HG03135 (cell line): ENCODE data around the gene LPCAT3.

Experiments used
- ATAC-seq: cut with Tn5 transposase; IDR thresholded peaks from one replicate; pipeline ENCODE4 v1.9.1; 2021; ENCODE audit warnings: mild to moderate bottlenecking, moderate library complexity; ENCODE audit not compliant: unreplicated experiment

The LPCAT3 gene

DNA sequence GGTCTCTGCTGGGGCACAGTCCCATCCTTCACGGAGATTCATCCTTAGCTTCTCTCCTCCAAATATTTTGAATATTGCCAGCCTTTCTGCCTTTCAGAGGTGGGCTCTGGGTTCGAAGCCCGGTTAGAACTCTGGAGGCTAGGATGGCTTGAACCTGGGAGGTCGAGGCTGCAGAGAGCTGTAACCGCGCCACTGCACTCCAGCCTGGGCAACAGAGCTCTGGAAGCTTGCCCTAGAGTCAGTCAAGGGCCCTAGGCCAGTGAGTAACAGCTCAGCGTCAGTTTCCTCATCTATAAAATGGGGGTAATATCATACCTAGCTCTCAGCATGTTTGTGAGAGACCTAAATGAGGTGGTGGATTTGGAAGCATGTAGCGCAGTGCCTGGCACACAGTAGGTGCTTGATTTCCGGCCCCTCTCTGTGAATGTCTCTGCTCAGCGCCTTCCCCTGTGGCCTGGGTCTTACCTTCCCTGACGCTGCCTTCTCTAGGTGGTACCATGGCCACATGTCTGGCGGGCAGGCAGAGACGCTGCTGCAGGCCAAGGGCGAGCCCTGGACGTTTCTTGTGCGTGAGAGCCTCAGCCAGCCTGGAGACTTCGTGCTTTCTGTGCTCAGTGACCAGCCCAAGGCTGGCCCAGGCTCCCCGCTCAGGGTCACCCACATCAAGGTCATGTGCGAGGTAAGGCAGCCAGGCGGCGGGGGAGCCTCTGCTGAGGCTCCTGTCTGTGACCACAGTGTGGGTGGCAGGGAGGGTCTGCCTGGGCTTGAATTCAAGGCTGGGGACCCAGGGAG is 63.8 kb downstream of the LPCAT3 start:
- ATAC-seq: no peak

GRCh38 chr12:6953442-6954315 is 64.6 kb downstream of the LPCAT3 start:
- ATAC-seq: peak; percentile 50

DNA sequence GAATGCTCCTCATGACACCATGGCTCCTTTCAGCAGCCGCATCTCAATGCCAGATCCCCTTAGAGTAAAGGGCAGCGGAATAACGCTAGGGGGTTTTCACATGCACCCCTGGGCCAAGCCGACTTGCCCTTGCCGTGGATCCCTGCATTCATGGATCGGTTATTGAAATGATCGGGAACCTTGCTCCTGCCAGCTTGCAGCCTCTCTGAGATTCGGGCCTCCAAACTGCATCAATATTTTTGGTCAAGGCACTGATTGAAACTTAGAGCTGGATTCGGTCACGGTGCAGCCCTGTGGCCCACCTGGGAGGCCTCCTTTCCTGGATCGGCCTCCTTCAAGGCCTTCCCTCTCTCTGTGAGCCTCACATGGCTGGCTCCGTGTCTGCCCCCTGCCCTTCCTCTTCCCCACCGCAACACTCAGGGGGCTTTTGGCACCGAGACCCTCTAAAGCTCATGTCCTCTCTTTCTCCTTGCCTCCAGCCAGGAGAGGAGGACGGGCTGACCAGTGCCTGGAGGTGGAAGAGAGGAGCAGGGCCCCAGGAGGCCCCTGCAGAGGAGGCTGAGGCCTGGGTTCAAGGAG is 65.3 kb downstream of the LPCAT3 start:
- no peak for ATAC-seq

- ATAC-seq: no peak
Measured at GRCh38 chr12:6952121-6952862, 66.0 kb downstream of the LPCAT3 start.

- ATAC-seq: no peak
Measured at GRCh38 chr12:6951551-6952120, 66.6 kb downstream of the LPCAT3 start.

- no peak for ATAC-seq
Measured at GRCh38 chr12:6950811-6951540, 67.3 kb downstream of the LPCAT3 start, which contains the start of gene PTPN6. Gene PTPN6 (plus strand): TSS chr12:6951356. CDS start chr12:6951513, 157 bp downstream.

DNA sequence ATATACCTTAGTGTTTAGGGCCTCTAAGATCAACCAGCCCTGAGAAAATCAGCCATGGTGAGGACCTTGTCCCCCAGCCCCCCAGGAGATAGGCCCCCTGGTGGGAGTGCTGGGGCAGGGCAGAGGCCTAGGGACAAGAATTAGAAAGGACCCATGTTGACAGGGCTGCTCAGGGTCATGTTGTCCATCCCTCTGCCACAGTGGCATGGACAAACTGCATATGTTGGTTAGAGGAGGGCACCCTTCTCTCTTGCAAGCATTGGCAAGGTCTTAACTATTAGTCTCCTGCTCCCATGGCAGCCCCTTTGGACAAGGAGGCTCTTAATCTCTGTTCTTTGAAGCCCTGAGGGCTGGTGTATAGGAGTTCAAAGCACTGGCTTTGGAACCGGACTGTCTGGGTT is 67.9 kb downstream of the LPCAT3 start:
- no peak for ATAC-seq

DNA sequence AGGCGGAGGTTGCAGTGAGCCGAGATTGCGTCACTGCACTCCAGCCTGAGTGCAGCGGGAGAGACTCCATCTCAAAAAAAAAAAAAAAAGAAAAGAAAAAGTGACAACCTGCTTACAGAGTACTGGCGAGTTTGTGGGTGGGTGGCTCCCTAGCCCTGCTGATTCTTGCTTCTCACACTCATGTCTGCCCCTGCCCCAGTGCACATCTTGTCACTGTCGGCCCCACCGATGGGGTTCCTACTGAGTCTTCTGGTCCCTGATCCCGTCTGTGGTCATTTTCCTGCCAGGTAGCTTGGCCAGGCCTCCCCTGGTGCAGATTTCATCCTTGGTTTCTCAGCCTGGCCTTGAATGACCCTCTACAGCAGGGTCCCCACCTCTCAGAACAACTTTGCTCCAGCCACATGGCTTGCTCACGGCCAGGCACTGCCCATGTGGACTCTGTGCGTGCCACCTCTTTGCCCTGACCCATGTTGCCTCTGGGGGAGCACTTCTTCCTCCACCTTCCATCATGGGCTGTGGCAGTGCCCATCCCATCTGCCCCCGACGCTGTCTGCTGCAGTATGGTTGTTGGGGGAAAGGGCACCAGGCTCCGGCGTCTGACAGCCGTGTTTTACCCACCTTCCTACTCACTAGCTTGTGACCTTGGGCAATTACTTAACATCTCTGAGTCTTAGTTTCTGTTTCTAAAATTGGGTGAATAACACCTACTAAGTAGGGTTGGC is 69.2 kb downstream of the LPCAT3 start:
- ATAC-seq: no peak

GRCh38 chr12:6947615-6948014 is 70.7 kb downstream of the LPCAT3 start:
- ATAC-seq: no peak

DNA sequence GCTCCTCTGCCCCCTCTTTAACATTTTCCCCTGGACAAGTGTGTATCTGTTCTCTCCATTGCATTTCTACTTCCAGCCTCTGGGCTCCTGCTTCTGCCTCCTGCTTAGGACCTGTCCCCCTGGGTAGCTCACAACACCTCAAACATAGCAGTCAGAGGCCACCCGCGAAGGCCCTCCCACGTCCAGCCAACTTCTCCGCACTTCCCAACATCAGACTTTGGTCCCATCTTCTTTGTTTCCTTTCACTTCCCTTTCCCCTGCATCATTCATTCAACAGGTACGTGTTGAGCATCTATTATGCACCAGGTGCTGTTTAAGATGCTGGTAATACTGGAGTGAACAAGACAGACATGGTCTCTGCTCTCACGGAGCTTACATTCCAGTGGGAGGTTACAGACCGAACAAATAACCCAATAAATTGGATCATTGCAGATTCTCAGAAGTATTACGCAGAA is 71.3 kb downstream of the LPCAT3 start:
- no peak for ATAC-seq

DNA sequence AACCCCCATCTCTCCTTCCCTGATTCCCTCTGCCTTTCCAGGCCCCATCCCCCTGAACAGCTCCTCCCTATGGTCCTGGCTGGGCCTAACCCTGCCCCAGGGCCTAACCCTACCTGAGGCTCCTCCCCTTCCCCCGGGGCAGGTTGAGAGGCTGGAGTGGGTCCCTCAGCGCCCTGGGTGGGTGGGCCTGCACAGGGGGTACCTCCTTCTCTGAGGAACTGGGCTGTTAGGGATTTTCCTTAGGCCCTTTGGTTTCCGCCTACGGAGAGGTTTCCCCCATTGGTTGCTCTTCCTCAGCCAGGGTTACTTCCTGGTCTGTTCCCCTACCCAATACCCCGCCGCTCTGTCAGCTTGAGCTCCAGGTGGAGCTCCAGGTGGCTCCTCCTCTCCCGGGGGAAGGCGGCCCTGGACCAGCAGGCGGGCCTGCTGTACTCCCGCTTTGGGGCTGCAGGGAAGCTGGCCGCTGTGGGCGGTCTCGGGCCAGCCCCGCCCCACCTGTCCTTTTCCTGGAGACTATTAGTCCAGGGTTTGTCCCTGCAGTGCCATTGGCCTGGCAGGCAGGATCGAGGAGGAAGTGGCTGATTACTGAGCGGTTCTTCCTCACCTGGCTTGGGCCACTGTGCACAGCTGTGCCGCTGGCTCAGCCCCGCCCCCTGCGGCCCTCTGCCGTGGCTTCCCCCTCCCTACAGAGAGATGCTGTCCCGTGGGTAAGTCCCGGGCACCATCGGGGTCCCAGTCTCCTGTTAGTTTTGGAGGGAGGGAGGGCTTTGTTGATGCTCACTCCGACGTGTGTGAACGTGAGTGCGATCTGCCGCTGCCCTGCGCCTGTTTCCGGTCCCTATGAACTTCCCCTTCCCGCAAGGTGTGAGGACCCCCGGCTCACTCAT is 72.0 kb downstream of the LPCAT3 start:
- no peak for ATAC-seq

DNA sequence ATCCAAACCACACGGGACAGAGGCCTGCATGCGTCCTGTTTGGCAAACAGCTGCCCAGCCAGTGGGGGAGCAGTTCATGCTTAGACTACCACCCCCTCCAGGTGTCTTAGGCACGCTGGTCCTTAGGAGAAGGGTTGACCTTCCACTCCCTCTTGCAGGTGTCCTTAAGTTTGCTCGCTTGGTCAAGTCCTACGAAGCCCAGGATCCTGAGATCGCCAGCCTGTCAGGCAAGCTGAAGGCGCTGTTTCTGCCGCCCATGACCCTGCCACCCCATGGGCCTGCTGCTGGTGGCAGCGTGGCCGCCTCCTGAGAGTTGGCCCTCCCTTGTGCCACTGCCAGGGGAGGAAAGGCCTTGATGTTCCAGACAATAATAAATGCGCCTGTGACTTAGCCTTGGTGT is 72.7 kb downstream of the LPCAT3 start:
- no peak for ATAC-seq

DNA sequence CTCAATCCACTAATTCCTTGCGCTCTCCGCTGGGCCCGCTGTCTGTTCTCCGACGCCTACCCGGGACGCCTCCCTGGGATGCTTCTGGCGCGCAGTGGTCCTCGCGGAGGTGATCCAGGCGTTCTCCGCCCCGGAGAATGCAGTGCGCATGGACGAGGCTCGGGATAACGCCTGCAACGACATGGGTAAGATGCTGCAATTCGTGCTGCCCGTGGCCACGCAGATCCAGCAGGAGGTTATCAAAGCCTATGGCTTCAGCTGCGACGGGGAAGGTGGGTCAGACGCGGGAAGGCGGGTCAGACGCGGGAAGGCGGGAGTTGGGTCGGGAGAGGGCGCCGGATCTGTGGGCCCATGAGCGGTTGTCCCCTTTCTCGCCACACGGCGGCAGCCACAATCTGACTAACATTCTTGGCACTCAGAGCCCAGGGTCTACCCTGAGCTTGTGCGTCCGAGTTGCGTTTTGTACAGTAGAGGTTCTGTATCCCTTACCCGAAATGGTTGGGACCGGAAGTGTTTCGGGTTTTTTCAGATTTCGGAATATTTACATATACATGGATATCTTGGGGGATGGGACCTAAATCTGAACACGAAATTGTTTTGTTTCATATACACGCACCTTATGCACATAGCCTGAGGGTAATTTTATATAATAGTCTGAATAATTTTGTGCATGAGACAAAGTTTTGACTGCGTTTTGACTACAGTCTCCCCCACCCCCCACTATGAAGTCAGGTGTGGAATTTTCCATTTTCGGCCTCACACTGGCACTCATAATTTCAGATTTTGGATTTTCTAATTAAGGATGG is 73.7 kb downstream of the LPCAT3 start:
- ATAC-seq: peak; percentile 44

DNA sequence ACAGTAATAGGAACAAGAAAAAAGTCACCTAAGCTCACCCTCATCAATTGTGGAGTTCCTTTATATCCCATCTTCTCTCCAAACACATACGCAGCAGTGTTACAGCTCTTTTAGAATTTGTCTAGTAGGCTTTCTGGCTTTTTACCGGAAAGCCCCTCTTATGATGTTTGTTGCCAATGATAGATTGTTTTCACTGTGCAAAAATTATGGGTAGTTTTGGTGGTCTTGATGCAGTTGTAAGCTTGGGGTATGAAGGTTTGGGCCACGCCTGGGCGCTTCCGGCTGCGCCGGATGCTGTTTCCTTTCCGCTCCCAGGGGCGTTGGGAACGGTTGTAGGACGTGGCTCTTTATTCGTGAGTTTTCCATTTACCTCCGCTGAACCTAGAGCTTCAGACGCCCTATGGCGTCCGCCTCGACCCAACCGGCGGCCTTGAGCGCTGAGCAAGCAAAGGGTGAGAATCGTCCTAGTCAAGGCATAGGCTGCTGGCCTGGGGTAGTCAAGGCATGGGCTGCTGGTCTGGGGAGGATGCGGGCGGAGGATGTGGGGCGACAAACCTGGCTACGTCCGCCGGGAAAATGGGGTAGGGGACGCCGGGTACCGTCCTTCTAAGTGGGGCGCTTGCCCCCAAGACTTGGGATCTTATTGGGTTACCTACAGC is 74.4 kb downstream of the LPCAT3 start, which contains the start of the genes C12orf57 and RNU7-1:
C12orf57 (plus strand) TSS at position 301 of the 659 bp plus-strand sequence; CDS start at position 401, 100 bp downstream.
RNU7-1 (plus strand) TSS at position 95 of the 659 bp plus-strand sequence.
- ATAC-seq: peak; percentile 30

- ATAC-seq: peak; percentile 25
Measured at GRCh38 chr12:6943389-6943721, 74.9 kb downstream of the LPCAT3 start.

DNA sequence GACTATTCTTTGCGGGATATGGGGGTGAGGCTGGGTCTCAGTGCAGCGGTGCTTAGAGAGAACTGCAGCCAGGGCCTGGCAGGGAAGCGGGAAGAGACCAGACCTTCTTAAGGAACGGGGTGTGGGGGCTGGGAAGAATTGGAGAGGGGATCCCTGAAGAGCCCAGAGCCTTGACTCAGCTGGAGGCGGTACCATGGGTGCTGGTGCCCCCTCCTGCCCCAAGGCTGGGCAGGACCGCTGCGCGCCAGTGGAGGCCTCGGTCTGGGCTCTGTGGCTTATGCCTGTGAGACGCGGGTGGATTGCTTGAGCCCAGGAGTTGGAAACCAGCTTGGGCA is 76.0 kb downstream of the LPCAT3 start:
- ATAC-seq: no peak

- no peak for ATAC-seq
Measured at GRCh38 chr12:6941782-6942181, 76.5 kb downstream of the LPCAT3 start.
